Neutrophil (primary cell): Measurements from ENCODE around the gene KLHL3.

Experiments
- H3K27ac ChIP-seq: fragments of 200-600 bp; sonication (generic); 2 replicates; pipeline ENCODE4 v1.5.1; 2016; ENCODE audit warnings: mild to moderate bottlenecking, moderate library complexity
- H3K27me3 ChIP-seq: fragments of 200-600 bp; sonication (generic); 2 replicates; pipeline ENCODE4 v1.6.0; 2016; ENCODE audit warnings: mild to moderate bottlenecking
- H3K36me3 ChIP-seq: fragments of 200-600 bp; sonication (generic); 2 replicates; pipeline ENCODE4 v1.5.1; 2017
- H3K4me1 ChIP-seq, 2 experiments: fragments of 200-600 bp in 1 of 2; sonication (generic) in 1 of 2; 1 replicate in 1 of 2; 2 replicates in 1 of 2; pipeline versions ENCODE4 v1.5.1 to v1.6.1; 2013 to 2016; ENCODE audit warnings: low read depth in 1 of 2, low read length in 1 of 2, mild to moderate bottlenecking in 1 of 2, moderate library complexity in 1 of 2; ENCODE audit not compliant: control insufficient read depth in 1 of 2, insufficient read depth in 1 of 2
- H3K4me3 ChIP-seq, 2 experiments: fragments of 200-600 bp in 1 of 2; sonication (generic) in 1 of 2; 1 replicate in 1 of 2; 2 replicates in 1 of 2; pipeline ENCODE4 v1.5.1; 2013 to 2016; ENCODE audit warnings: low read depth in 1 of 2, low read length in 1 of 2, mild to moderate bottlenecking in 1 of 2, moderate library complexity in 1 of 2
- H3K9me3 ChIP-seq: fragments of 200-600 bp; sonication (generic); 2 replicates; pipeline ENCODE4 v1.5.1; 2016
- CTCF ChIP-seq: fragments of 200-600 bp; sonication (generic); IDR thresholded peaks from 2 replicates; pipeline ENCODE4 v1.5.1; 2016; ENCODE audit warnings: antibody characterized with exemption

KLHL3 gene

GRCh38 chr5:137619191-137619870 is 116.6 kb downstream of the KLHL3 start:
- Histone ChIP-seq H3K27ac (no peak overlapping the region), H3K9me3 (no peaks in the 10 kb centered on the region), H3K4me3 (no peak overlapping the region), H3K4me1 (no peaks in the 10 kb centered on the region), H3K36me3 (no peaks in the 10 kb centered on the region), H3K27me3 (no peaks in the 10 kb centered on the region)
- no peak for TF ChIP-seq CTCF

GRCh38 chr5:137618476-137618875 is 117.4 kb downstream of the KLHL3 start:
- no peak for TF ChIP-seq CTCF
- peaks cover 4 to 7% of the 10 kb centered on the region in 2 experiments for H3K4me1 ChIP-seq
- no peak overlapping the region for H3K27ac ChIP-seq
- H3K4me3 ChIP-seq = no peak overlapping the region
- H3K36me3 ChIP-seq = no peaks in the 10 kb centered on the region
- H3K9me3 ChIP-seq = no peaks in the 10 kb centered on the region
- H3K27me3 ChIP-seq = no peaks in the 10 kb centered on the region

GRCh38 chr5:137617528-137618205 is 118.2 kb downstream of the KLHL3 start:
- H3K27me3 ChIP-seq = no peaks in the 10 kb centered on the region
- TF ChIP-seq CTCF = no peak
- no peak overlapping the region for H3K27ac ChIP-seq
- no peaks in the 10 kb centered on the region for H3K9me3 ChIP-seq
- H3K4me3 ChIP-seq = no peak overlapping the region
- no peaks in the 10 kb centered on the region for H3K36me3 ChIP-seq
- peaks cover 7 to 14% of the 10 kb centered on the region in 2 experiments for H3K4me1 ChIP-seq

GRCh38 chr5:137616046-137616445 is 119.8 kb downstream of the KLHL3 start:
- no peak for TF ChIP-seq CTCF
- H3K4me3 ChIP-seq = no peak overlapping the region
- no peaks in the 10 kb centered on the region for H3K27me3 ChIP-seq
- peaks cover 7 to 14% of the 10 kb centered on the region in 2 experiments for H3K4me1 ChIP-seq
- H3K36me3 ChIP-seq = no peaks in the 10 kb centered on the region
- no peak overlapping the region for H3K27ac ChIP-seq
- H3K9me3 ChIP-seq = no peaks in the 10 kb centered on the region

- Histone ChIP-seq H3K9me3 (no peaks in the 10 kb centered on the region), H3K4me3 (no peak overlapping the region), H3K36me3 (no peaks in the 10 kb centered on the region), H3K4me1 (peaks cover 7 to 14% of the 10 kb centered on the region in 2 experiments), H3K27me3 (no peaks in the 10 kb centered on the region), H3K27ac (no peak overlapping the region)
- TF ChIP-seq CTCF = no peak
These were observed 120.6 kb downstream of the KLHL3 start for GRCh38 chr5:137615171-137615775.
